GM12801 (cell line): Measurements from ENCODE around the gene ADA.

Experiments used
- TF ChIP-seq, protein P1 (sequence below): IDR thresholded peaks from one replicate; pipeline ENCODE4 v1.5.1; 2011; ENCODE audit warnings: control low read depth; ENCODE audit not compliant: insufficient read length; ENCODE audit errors: extremely low read depth

Gene ADA

GRCh38 chr20:44615876-44616603 lies 35.5 kb downstream of the ADA start:
- TF ChIP-seq, protein P1, sequence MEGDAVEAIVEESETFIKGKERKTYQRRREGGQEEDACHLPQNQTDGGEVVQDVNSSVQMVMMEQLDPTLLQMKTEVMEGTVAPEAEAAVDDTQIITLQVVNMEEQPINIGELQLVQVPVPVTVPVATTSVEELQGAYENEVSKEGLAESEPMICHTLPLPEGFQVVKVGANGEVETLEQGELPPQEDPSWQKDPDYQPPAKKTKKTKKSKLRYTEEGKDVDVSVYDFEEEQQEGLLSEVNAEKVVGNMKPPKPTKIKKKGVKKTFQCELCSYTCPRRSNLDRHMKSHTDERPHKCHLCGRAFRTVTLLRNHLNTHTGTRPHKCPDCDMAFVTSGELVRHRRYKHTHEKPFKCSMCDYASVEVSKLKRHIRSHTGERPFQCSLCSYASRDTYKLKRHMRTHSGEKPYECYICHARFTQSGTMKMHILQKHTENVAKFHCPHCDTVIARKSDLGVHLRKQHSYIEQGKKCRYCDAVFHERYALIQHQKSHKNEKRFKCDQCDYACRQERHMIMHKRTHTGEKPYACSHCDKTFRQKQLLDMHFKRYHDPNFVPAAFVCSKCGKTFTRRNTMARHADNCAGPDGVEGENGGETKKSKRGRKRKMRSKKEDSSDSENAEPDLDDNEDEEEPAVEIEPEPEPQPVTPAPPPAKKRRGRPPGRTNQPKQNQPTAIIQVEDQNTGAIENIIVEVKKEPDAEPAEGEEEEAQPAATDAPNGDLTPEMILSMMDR, result no peak

DNA sequence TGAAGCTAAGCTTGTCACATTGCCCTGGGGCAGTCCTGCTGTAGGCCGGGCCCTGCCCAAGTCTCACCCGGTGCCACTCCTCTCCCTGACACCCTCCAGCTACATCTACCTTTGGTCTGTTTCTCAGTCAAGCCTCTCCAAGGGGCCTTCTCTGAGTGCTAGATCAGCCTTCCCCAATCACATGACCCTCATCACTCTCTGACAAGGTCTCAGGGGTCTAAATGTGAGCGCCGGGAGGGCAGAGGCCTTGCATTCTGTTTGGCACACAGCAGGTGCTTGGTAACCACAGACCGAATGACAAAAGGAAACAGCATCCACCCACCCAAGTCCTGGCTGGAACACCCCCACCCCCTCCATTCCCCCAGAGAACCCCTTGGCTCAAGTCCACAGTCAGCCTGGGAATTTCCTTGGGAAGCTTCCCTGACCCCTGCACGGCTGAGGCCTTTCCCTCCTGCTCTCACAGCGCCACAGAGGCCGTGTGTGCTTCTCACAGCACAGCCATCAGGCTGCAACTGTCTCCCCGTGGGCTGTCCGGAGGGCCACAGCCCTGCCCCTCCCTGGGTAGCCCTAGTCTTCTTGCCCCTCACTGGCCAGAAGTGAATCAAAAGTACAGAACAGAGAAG lies 36.2 kb downstream of the ADA start:
- TF ChIP-seq, protein P1, result no peak

GRCh38 chr20:44614525-44614924 lies 37.0 kb downstream of the ADA start:
- TF ChIP-seq, protein P1, result no peak

DNA sequence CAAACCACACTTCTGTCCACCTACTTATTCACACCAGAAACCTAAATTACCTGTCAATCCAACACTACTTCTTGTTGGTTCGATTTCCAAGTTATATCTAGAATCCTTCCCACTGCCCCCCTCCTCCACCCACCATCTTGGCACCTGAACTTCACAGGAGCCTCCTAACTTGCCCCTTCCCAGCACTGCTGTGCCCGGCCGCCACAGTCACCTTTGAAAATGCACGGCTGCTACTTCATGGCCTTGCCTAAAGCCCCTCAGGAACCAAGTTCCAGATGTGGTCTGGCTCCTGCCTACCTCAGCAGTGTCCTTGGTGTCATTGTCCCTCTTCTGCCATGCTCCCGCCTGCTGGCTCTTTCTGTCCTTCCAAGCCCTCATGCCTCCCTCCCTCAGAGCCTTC lies 37.9 kb downstream of the ADA start:
- TF ChIP-seq, protein P1, result no peak

GRCh38 chr20:44610313-44610962 lies 41.1 kb downstream of the ADA start:
- TF ChIP-seq, protein P1, result no peak

DNA sequence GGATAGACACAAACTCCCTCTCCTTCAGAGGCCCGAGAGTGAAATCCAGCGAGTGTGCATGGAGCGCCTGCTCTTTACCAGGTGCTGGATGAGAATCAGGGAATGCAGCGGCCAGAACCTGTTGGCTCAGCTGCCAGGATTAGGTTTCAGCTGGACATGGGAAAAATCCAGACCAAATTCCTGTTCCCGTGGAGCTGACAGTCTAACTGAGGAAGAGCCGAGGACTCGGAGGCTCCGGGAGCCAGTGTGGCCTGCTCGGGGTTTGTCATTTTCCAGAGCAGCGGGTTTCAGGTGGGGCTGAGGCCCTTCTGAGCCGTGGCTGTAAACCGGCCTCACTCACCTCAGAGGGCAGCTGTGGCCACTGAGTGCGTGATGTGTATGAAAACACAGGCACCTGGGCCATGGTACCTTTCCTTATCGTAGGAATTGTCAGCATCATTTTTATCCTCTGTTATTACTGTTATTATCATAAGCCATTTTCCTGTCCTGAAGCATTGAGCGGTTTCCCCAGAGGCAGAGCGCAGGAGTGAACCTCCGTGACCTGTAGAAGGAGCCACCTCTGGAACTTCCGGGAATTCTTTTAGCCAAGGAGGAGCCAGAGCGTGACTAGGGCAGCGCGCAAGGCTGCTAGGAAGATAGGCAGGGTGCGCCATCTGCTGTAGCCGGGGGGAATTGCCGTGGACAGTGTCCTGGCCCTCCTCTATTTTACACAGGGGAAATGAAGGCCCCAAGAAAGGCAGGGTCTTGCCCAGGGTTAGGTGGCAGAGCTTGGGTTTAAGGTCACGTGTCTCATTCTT lies 41.8 kb downstream of the ADA start:
- TF ChIP-seq, protein P1, result no peak

DNA sequence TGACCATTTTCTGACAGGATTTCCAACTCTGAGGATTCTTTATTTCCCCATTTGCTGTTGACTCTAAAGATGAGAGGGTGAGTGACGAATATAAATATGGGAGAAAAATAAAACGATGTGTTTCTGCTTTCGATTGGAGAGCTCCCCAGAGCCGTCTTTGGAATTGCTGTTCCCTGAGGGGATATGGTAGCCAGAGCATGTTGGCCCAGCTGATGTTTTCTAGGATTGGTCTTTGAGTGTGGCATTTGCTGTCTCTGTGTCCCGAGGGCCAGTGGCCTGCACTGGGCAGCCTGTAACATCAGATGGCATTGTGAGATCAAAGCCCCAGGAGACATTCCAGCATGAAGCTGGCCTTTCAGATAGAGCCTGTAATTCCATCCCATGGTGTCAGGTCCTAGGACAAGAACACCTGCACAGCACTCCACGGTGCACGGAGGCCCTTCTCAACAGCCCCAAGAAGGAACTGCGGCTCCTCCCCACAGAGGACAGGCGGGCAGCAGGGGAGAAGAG lies 42.4 kb downstream of the ADA start:
- TF ChIP-seq, protein P1, result no peak
